NCI-H1417 treated with DMSO at 0.1 percent for 48 hours (cell line): ENCODE results near the gene JMJD7.

Source experiments
- DNase-seq: peaks from one replicate; lab custom pipeline; 2025; lab: John Stamatoyannopoulos, UW

The JMJD7 gene

GRCh38 chr15:41866872-41867579 lies 39.1 kb downstream of the JMJD7 start:
- DNase-seq, result no peak

GRCh38 chr15:41868321-41868720 lies 40.4 kb downstream of the JMJD7 start:
- DNase-seq, result no peak

- no peak for DNase-seq
These were observed 42.1 kb downstream of the JMJD7 start for GRCh38 chr15:41869770-41870688.

GRCh38 chr15:41870689-41871081 lies 42.8 kb downstream of the JMJD7 start:
- no peak for DNase-seq

- DNase-seq, result no peak
These were observed 43.4 kb downstream of the JMJD7 start for GRCh38 chr15:41871175-41871905.

- no peak for DNase-seq
These were observed 44.4 kb downstream of the JMJD7 start for GRCh38 chr15:41872166-41872747.

GRCh38 chr15:41873711-41874110 lies 45.8 kb downstream of the JMJD7 start:
- no peak for DNase-seq

- DNase-seq, result no peak
These were observed 46.8 kb downstream of the JMJD7 start for GRCh38 chr15:41874736-41875135.

- DNase-seq, result no peak
These were observed 48.1 kb downstream of the JMJD7 start for GRCh38 chr15:41876007-41876406.

- no peak for DNase-seq
These were observed 48.8 kb downstream of the JMJD7 start for GRCh38 chr15:41876689-41877088.

- DNase-seq, result no peak
These were observed 49.9 kb downstream of the JMJD7 start for GRCh38 chr15:41877631-41878354.

- DNase-seq, result no peak
These were observed 50.4 kb downstream of the JMJD7 start for GRCh38 chr15:41878355-41878699.

GRCh38 chr15:41879321-41879845 lies 51.5 kb downstream of the JMJD7 start:
- DNase-seq, result no peak

GRCh38 chr15:41880156-41880877 lies 52.4 kb downstream of the JMJD7 start:
- no peak for DNase-seq

GRCh38 chr15:41881086-41881485 lies 53.2 kb downstream of the JMJD7 start:
- DNase-seq, result no peak

- DNase-seq, result no peak
These were observed 53.6 kb downstream of the JMJD7 start for GRCh38 chr15:41881550-41881919.

GRCh38 chr15:41881920-41882688 lies 54.2 kb downstream of the JMJD7 start:
- no peak for DNase-seq

GRCh38 chr15:41882689-41883483 lies 55.0 kb downstream of the JMJD7 start:
- no peak for DNase-seq

- no peak for DNase-seq
These were observed 55.6 kb downstream of the JMJD7 start for GRCh38 chr15:41883484-41883825.
